NCI-H2196 (cell line): ENCODE results near the gene TMEM108.

Experiments
- DNase-seq: peaks from one replicate; lab custom pipeline; 2025; ENCODE audit not compliant: unreplicated experiment; lab: John Stamatoyannopoulos, UW

The TMEM108 gene

GRCh38 chr3:133159498-133160475 is 121.6 kb downstream of the TMEM108 start:
- no peak for DNase-seq

- DNase-seq = no peak
Observed at GRCh38 chr3:133161656-133162055, 123.5 kb downstream of the TMEM108 start.

- no peak for DNase-seq
Observed at GRCh38 chr3:133162265-133162664, 124.1 kb downstream of the TMEM108 start.

GRCh38 chr3:133162670-133163305 is 124.6 kb downstream of the TMEM108 start:
- no peak for DNase-seq

GRCh38 chr3:133167340-133168024 is 129.3 kb downstream of the TMEM108 start:
- DNase-seq = no peak

- no peak for DNase-seq
Observed at GRCh38 chr3:133168025-133168401, 129.8 kb downstream of the TMEM108 start.

- no peak for DNase-seq
Observed at GRCh38 chr3:133169331-133170068, 131.3 kb downstream of the TMEM108 start.

- DNase-seq = no peak
Observed at GRCh38 chr3:133171831-133172230, 133.6 kb downstream of the TMEM108 start.

- no peak for DNase-seq
Observed at GRCh38 chr3:133181392-133182150, 143.4 kb downstream of the TMEM108 start.

GRCh38 chr3:133187870-133188379 is 149.7 kb downstream of the TMEM108 start:
- no peak for DNase-seq

- DNase-seq = no peak
Observed at GRCh38 chr3:133188996-133189395, 150.8 kb downstream of the TMEM108 start.

- DNase-seq = no peak
Observed at GRCh38 chr3:133189893-133190292, 151.7 kb downstream of the TMEM108 start.

- DNase-seq = no peak
Observed at GRCh38 chr3:133191818-133192217, 153.6 kb downstream of the TMEM108 start.

- DNase-seq = no peak
Observed at GRCh38 chr3:133192363-133192945, 154.3 kb downstream of the TMEM108 start.

GRCh38 chr3:133192967-133193366 is 154.8 kb downstream of the TMEM108 start:
- no peak for DNase-seq

GRCh38 chr3:133196527-133196926 is 158.3 kb downstream of the TMEM108 start:
- no peak for DNase-seq

GRCh38 chr3:133197619-133198018 is 159.4 kb downstream of the TMEM108 start:
- DNase-seq = no peak

- no peak for DNase-seq
Observed at GRCh38 chr3:133206921-133207320, 168.7 kb downstream of the TMEM108 start.

GRCh38 chr3:133208184-133208583 is 170.0 kb downstream of the TMEM108 start:
- DNase-seq = no peak
